Activated effector memory CD4-positive, alpha-beta T cell treated with Interleukin-2 at 50 U/mL for 16 hours (primary cell): ENCODE data around the gene IRF9.
A peak's percentile ranks its signal among the peaks of the same experiment; 100 is the strongest.

Experiments used
- DNase-seq: peaks from one replicate; pipeline ENCODE4 v3.0.0-alpha.2; 2020

Gene IRF9

DNA sequence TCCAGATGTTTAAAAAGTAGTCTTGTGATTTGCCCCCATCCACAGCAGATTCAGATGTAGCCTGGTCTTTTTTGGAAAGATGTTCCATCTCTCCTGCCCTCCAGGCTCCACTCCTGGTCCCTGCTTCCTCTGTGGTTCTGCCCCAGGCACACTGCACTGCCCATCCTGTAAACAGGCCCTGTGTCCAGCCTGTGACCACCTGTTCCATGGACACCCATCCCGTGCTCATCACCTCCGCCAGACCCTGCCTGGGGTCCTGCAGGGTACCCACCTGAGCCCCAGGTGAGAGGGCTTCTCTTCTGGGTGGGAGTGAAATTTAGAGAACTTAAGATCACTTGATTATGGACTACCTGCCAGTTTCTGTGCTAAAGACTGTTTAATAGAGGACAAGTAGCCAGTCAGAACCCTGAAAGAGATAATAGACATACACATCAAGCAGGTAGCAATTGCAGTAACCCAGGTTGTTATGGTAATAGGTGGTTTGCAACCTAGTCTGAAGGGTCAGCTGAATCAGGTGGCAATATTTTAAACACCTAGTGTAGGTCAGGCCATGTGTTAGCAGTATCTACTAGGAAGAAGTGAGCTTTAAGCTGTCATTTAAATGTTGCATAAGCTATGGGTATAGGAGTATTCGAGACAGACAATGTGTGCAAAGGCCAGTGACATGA lies 11.6 kb upstream of the IRF9 start:
- DNase-seq = no peak

DNA sequence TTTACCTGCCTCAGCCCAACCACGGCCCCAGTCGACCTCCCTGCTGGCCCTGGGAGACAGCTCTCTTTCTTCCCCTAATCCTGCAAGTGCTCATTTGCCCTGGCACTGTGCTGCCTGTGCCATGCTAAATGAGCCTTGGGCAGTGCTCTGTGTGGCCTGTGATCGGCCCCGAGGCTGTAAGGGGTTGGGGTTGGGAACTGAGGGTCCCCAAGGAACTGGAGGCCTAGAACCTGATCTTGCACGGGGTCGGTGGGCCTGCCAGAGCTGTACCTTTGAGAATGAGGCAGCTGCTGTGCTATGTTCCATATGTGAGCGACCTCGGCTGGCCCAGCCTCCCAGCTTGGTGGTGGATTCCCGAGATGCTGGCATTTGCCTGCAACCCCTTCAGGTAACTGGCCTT lies 11.0 kb upstream of the IRF9 start:
- DNase-seq = no peak

DNA sequence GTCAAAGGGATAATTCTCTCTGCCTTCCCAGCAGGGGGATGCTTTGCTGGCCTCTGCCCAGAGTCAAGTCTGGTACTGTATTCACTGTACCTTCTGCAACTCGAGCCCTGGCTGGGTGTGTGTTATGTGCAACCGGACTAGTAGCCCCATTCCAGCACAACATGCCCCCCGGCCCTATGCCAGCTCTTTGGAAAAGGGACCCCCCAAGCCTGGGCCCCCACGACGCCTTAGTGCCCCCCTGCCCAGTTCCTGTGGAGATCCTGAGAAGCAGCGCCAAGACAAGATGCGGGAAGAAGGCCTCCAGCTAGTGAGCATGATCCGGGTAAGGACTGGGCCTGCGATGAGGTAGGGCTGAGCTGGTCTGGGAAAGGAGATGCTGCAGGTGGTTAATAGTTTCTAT lies 10.5 kb upstream of the IRF9 start:
- no peak for DNase-seq

DNA sequence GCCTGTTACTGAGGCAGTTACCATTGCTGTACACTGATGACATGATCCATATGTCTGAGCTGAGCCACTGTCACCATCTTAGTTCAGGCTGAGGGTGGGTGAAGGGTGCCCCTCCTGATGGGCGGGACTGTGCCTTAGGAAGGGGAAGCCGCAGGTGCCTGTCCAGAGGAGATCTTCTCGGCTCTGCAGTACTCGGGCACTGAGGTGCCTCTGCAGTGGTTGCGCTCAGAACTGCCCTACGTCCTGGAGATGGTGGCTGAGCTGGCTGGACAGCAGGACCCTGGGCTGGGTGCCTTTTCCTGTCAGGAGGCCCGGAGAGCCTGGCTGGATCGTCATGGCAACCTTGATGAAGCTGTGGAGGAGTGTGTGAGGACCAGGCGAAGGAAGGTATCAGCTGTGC lies 10.1 kb upstream of the IRF9 start:
- no peak for DNase-seq

DNA sequence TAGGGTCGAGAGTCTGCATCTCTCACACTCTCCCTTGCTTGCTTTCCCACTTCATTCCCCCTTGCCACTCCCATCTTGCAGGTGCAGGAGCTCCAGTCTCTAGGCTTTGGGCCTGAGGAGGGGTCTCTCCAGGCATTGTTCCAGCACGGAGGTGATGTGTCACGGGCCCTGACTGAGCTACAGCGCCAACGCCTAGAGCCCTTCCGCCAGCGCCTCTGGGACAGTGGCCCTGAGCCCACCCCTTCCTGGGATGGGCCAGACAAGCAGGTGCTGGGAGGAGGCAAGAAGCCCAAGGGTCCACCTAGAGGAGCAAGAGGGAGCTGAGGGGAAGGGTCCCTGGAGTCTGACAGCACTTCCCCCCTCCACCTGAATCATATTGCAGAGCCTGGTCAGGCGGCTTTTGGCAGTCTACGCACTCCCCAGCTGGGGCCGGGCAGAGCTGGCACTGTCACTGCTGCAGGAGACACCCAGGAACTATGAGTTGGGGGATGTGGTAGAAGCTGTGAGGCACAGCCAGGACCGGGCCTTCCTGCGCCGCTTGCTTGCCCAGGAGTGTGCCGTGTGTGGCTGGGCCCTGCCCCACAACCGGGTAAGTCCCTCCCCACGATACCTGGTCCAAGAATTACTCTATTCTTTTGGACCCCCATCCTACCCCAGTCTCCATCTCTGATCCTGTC lies 9.5 kb upstream of the IRF9 start:
- no peak for DNase-seq

DNA sequence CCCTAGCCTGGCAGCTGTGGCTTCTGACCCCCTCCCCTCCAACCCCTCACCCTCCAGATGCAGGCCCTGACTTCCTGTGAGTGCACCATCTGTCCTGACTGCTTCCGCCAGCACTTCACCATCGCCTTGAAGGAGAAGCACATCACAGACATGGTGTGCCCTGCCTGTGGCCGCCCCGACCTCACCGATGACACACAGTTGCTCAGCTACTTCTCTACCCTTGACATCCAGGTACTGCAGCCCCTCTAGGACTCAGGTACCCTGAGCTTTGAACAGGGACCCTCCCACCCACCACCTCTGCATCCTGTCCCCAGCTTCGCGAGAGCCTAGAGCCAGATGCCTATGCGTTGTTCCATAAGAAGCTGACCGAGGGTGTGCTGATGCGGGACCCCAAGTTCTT lies 6.0 kb upstream of the IRF9 start:
- DNase-seq = no peak

DNA sequence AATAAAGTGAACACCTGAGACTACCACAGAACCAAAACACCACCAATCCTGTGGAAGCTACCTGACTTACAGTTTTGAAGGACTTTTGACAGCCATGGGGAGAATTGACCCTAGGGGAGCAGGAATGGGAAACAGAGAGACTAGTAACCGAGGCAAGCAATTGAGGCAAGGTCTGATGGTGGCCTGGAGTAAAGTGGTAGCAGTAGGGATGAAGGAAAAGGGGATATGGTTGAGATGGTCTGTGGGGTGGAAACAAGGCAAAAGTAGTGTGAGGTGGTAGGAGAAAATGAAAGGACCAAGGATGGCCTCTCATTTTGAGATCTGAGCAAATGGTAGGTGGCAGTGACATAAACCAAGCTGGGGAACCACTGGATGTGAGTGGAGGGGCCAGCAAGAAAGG lies 4.2 kb upstream of the IRF9 start:
- no peak for DNase-seq

DNA sequence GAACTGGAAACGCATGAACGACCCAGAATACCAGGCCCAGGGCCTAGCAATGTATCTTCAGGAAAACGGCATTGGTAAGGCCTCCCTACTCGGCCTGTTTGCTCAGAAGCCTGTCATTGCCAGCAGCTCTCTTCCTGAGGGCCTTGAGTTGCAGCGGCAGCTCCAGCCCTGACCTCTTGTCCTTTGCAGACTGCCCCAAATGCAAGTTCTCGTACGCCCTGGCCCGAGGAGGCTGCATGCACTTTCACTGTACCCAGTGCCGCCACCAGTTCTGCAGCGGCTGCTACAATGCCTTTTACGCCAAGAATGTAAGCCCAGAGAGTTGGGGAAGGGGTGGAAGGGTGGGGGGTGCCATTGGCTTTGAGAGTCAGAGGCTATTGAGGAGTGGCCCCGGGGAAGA lies 3.7 kb upstream of the IRF9 start:
- no peak for DNase-seq

DNA sequence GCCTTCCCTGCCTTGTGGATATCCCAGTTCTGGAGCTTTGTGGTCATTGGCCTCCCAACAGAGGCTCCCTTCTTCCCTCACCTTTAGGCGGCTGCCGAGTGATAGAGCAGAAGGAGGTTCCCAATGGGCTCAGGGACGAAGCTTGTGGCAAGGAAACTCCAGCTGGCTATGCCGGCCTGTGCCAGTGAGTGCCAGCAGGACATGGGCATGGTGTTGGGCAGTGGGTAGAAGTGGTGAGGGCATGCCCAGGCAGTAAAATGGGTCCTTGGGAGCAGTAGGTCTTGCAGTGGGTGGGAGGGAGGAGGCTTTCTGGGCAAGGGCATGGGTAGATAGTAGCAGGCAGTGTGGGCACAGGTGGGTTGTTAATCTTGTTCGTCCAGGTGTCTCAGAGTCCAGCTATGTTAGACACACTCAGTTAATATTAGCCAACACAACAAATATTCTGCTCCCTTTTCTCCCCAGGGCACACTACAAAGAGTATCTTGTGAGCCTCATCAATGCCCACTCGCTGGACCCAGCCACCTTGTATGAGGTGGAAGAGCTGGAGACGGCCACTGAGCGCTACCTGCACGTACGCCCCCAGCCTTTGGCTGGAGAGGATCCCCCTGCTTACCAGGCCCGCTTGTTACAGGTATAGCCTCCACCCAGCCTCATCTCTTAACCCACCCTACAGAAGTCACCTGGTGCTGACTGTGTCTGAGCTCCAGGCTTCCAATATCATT lies 1.1 kb upstream of the IRF9 start:
- DNase-seq = no peak

DNA sequence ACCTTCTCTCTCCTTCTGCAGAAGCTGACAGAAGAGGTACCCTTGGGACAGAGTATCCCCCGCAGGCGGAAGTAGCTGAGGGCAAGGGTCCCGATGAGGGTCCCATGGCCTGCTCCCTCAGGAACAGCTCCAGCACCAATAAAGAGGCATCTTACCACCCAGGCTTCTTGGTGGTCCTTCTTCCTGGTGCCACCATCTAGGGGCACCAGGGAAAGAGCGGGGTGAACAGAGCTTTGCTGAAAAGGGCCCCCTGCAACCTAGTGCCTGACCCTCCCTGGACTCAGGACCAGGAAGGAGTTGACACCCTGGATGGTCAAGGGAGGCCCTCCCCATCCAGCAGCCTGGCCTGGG lies 591 bp upstream of the IRF9 start:
- DNase-seq = no peak

DNA sequence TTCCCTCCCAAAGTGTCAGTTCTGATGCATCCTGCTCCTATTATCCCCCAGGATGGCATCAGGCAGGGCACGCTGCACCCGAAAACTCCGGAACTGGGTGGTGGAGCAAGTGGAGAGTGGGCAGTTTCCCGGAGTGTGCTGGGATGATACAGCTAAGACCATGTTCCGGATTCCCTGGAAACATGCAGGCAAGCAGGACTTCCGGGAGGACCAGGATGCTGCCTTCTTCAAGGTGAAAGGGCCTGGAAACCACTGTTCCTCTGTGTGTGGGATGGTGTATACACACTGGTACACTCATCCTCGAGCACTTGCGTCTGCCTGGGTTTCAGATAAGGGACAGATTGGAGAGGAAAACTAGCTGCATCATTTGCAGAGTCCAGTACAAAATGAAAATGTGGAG lies 1.0 kb downstream of the IRF9 start:
- DNase-seq = no peak

DNA sequence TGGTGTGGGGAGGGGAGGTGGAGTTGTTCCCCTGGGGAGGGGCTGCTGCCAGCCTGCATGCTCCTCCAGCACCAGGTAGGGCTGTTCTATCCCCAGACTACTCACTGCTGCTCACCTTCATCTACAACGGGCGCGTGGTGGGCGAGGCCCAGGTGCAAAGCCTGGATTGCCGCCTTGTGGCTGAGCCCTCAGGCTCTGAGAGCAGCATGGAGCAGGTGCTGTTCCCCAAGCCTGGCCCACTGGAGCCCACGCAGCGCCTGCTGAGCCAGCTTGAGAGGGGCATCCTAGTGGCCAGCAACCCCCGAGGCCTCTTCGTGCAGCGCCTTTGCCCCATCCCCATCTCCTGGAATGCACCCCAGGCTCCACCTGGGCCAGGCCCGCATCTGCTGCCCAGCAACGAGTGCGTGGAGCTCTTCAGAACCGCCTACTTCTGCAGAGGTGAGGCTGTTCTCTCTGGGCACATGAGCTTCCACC lies 3.5 kb downstream of the IRF9 start:
- no peak for DNase-seq

DNA sequence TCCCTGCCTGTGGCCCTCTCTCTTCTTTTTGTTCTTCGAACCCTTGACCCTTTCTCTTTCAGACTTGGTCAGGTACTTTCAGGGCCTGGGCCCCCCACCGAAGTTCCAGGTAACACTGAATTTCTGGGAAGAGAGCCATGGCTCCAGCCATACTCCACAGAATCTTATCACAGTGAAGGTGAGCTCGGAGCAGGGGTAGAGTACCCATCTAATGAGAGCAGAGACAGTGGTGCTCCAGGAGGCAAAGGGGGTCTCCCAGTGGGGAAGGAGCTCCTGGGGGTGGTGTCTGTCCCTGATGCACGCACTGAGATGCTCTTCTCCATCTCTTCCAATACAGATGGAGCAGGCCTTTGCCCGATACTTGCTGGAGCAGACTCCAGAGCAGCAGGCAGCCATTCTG lies 4.7 kb downstream of the IRF9 start:
- DNase-seq = no peak

DNA sequence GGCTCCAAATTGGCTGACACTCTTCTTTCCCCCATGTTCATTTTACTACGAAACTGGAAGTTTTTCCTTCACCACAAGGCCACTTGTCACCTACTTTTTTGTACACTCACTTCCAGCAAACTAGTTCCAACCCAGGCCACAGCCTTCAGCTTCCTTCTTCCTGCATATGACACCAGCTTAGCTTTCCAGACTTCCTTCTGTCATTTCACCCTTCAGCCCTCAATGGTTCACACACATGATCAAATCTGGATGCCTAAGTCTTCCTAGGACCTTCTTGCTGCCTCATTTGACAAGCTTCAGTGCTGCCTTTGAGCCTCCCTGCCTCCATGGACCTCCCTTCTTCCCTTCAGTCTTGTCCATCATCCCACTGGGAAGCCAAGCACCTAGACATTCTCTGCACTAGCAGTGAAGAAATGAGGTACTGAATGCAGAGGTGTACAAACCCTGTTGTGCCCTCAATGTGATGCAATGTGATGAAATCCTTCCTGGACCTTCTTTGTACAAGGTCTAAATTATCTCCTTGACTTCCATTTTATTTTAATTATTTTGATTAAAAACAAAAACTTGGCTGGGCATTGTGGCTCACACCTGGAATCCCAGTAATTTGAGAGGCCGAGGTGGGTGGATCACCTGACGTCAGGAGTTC lies 6.5 kb downstream of the IRF9 start:
- DNase-seq = no peak

DNA sequence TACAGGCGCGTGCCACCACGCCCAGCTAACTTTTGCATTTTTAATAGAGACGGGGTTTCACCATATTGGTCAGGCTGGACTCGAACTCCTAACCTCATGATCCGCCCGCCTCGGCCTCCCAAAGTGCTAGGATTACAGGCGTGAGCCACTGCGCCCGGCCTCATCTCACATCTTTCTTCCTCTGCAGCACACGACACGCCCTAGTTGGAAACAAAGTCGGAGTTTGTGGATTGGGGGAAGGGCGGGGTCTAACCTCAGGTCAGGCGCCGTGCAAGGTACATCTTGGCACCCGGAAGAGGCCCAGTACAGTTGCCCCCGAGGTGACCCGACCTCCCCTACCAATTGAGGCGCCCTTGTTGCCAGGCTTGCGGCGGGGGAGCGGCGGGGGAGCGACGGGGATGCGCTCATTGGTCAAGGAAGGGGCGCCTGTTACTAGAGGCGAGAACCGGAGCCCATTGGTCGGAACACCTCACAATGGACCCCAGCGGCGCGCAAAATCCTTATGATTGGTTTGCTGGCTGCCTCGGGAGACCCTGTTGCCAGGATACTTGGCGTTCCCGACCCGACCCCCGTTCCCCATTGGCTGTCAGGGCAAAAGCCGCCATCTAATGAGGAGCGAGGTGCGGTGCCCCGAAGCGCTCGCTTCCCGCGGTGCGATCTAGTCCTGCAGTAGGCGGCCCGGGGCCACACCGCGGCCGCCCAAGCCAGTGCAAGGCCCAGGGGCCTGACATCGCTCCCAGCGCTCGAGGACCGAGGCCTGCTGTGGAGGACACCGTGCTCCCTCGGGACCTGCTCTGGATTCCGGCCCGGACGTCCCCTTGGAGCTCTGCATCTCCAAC lies 10.6 kb downstream of the IRF9 start, which contains the start of gene REC8:
Gene REC8, plus strand, starts transcription at position 659 of the 839 bp plus-strand sequence. CDS start 473 bp downstream, outside the sequence.
- peak; percentile 63 for DNase-seq

DNA sequence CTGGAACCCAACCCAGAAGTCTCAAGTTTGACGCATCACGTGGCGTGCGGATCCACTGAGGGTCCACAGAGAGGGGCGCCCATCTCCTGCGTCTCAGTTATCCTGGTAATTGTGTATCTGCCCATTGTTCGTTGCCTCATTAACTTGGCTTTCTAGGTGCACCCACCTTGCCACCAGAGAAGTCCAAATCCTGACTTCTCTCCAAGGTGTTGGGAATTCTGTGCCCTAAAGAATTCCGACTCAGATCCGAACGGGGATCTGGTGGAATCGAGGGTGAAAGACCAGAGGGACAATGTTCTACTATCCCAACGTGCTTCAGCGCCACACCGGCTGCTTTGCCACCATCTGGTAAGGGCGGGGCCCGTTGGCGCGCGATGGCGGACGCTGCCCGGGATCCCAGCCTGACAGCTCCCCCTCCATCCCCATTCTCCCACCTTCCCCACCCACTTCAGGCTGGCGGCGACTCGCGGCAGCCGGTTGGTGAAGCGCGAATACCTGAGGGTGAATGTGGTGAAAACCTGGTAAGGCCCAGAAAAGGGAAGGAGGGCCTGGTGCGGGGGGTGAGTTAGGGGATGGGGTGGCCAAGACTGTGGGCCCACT lies 11.3 kb downstream of the IRF9 start:
- no peak for DNase-seq

DNA sequence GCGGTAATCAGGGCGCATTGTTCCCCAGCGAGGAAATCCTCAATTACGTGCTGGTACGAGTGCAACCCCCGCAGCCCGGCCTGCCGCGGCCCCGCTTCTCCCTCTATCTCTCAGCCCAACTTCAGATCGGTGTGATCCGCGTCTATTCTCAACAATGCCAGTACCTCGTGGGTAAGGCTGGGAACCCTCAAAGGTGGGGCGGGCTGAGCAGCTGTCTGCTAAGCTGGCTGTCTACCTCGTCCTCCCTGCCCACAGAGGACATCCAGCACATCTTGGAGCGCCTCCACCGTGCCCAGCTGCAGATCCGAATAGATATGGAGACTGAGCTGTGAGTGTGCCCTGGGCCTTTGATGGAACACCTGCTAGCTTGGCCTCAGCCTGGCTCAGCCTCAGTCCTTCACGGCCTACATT lies 11.8 kb downstream of the IRF9 start:
- DNase-seq = no peak

DNA sequence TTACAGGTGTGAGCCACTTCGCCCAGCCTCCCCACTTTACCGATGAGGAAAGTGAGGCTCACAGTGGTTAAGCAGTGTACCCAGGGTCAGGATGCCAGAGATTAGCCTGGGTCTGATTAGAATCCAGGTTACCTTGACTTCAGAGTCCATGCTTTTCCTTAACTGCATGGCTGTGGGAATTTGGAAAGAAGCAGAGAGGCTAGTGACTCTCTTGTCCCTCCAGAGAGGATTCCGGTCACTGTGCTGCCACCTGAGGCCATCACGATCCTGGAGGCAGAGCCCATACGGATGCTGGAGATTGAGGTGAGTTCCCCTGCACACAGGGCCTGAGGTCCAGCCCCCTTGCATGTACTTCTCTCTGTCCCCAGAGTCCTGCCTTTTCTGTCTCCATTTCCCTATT lies 15.5 kb downstream of the IRF9 start:
- no peak for DNase-seq

DNA sequence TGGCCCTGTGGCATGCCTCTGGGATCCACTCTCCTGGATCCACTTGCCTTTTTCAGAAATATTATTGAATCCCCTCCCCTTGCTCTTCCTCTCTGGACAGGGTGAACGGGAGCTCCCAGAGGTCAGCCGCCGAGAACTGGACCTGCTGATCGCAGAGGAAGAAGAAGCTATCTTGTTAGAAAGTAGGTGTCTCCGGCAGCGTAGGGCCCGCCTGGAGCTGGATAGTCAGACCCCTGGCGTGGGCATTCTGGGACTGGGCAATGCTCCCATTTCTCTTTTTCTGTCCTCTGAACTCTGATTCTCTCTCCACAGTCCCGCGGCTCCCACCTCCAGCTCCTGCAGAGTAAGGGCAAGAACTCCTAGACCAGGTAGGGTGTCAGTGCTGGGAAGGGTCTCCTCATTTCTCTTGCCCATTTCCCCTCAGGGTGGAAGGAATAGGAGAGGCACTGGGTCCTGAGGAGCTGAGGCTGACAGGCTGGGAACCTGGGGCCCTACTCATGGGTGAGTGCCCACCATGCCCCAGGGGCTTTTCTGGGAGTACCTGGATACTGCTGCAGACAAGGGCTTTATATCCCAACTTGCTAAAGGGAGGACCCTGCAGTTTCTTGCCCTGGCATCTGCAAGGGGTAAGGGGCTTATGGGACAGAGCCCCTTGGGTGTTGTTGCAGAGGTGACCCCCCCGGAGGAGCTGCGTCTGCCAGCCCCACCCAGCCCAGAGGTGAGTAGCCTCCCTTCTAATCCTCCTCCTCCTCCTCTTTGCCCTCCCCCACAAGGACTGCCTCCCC lies 16.2 kb downstream of the IRF9 start:
- no peak for DNase-seq

DNA sequence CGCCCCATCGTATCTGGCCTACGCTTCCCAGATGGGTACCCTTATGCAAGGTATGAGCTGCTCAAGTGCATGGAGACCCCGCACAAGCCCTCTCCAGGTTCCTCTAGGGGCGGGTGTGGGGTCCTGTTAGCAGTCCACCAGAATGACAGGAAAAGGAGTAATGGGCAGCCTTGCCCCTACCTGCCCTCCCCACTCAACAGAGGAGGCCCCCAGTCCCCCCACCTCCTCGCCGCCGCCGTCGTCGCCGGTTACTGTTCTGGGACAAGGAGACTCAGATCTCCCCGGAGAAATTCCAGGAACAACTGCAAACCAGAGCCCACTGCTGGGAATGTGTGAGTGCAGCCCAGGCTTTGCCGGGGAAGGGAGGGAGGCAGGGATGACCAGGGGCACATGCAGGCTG lies 16.8 kb downstream of the IRF9 start:
- no peak for DNase-seq

DNA sequence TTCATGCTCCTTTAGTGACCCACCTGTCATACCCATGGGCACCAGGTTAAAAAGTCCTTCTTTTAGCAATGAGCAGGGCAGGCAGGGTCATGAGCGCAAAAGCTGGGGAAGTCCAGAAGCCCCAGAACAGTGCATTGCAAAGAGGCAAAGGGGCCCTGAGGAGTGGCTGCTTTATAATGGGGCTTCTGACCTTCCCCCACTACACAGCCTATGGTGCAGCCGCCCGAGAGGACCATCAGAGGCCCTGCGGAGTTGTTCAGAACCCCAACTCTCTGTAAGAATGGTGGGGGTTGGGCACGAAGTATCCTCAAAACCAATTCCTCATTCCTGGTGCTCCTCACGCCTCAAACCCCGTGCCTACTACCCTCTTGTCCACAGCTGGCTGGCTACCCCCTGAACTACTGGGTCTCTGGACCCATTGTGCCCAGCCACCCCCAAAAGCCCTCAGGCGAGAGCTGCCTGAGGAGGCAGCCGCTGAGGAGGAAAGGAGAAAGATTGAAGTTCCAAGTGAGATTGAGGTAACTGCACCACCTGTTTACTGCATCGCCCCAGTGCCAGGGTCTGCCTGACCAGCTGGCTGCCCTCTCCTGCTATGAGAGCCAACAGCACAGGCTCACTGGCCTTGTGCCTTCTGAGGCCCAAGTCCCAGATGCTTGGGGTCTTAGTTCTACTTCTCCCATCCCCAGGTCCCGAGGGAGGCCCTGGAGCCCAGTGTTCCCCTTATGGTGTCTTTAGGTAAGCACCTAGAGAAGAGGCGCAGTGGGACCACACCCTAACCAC lies 17.5 kb downstream of the IRF9 start:
- no peak for DNase-seq
